ENCODE measurements around the gene MUC4. TPM values are rescaled to one million over a fixed set of nuclear protein-coding genes. Genes with fewer than 3 reads are reported as not detected.

MUC4 gene
- total RNA-seq, 1 donor from 2014 or later, result not detected

DNA sequence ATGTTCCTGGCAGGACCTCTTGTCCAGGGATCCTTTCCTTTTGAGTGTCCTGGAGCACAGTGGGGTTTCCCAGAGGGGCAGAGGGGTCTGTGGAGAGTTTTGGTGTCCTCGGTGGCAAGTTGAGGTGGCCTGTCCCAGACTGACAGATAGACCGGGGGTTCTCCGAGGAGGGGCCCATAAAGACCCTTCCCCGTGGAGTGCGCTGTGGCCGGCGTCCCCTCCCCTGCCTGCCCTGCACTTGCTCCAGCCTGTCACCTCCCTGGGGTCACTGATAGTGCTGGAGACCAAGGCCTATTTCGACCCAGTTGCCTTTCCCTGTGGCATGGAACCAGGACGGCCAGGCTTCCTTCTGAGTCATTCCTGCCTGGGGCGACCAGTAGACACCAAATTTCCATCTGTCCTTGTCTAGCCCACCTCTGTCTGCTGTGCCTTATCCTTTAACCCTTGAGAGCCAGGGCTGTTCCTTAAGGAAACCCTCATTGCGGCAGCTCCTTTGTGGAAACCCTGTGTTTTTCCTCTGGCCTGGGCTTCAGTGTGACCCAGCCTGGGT lies 2.9 kb downstream of the MUC4 start:
- Histone ChIP-seq H3K9ac (no peak overlapping the region), H3K4me1 (peaks cover 27% of the 10 kb centered on the region), H3K36me3 (no peaks in the 10 kb centered on the region), H4K20me1 (ENCODE audit: low read depth) (no peaks in the 10 kb centered on the region), H3K79me2 (ENCODE audit: low read depth) (no peaks in the 10 kb centered on the region), H3F3A (ENCODE audit: low read depth) (peaks cover 17% of the 10 kb centered on the region), H3K4me3 (no peak overlapping the region), H3K9me3 (ENCODE audit: low read depth) (no peaks in the 10 kb centered on the region), H3K27ac (no peak overlapping the region), H2AFZ (replicated peaks) (no peak overlapping the region), H3K4me2 (no peak overlapping the region), H3K27me3 (no peaks in the 10 kb centered on the region)
- Mint-ChIP-seq H3K27ac (no peak overlapping the region), H3K27me3 (ENCODE audit: insufficient read depth, low read depth) (peaks cover 18% of the 10 kb centered on the region), H3K9me3 (peaks cover 2% of the 10 kb centered on the region), H3K36me3 (no peaks in the 10 kb centered on the region), H3K4me3 (peak overlapping the region; percentile 15), H3K4me1 (peaks cover 33% of the 10 kb centered on the region)
- DNase-seq (ENCODE audit: low spot score), result no peak
- TF ChIP-seq, protein P1, sequence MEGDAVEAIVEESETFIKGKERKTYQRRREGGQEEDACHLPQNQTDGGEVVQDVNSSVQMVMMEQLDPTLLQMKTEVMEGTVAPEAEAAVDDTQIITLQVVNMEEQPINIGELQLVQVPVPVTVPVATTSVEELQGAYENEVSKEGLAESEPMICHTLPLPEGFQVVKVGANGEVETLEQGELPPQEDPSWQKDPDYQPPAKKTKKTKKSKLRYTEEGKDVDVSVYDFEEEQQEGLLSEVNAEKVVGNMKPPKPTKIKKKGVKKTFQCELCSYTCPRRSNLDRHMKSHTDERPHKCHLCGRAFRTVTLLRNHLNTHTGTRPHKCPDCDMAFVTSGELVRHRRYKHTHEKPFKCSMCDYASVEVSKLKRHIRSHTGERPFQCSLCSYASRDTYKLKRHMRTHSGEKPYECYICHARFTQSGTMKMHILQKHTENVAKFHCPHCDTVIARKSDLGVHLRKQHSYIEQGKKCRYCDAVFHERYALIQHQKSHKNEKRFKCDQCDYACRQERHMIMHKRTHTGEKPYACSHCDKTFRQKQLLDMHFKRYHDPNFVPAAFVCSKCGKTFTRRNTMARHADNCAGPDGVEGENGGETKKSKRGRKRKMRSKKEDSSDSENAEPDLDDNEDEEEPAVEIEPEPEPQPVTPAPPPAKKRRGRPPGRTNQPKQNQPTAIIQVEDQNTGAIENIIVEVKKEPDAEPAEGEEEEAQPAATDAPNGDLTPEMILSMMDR (IDR thresholded peaks at IDR 0.05), result no peak
- TF ChIP-seq EZH2 (IDR thresholded peaks at IDR 0.05) (no peak), EZH2phosphoT487 (IDR thresholded peaks at IDR 0.05) (no peak)

GRCh38 chr3:195807681-195808121 lies 4.0 kb downstream of the MUC4 start:
- Histone ChIP-seq H3K4me3 (no peak overlapping the region), H3K27me3 (no peaks in the 10 kb centered on the region), H3K27ac (no peak overlapping the region), H3K36me3 (no peaks in the 10 kb centered on the region), H2AFZ (replicated peaks) (no peak overlapping the region), H3F3A (ENCODE audit: low read depth) (peaks cover 17% of the 10 kb centered on the region), H4K20me1 (ENCODE audit: low read depth) (no peaks in the 10 kb centered on the region), H3K9me3 (ENCODE audit: low read depth) (no peaks in the 10 kb centered on the region), H3K9ac (no peak overlapping the region), H3K79me2 (ENCODE audit: low read depth) (no peaks in the 10 kb centered on the region), H3K4me1 (peaks cover 27% of the 10 kb centered on the region), H3K4me2 (no peak overlapping the region)
- DNase-seq (ENCODE audit: low spot score), result no peak
- Mint-ChIP-seq H3K4me1 (peaks cover 36% of the 10 kb centered on the region), H3K9me3 (peaks cover 2% of the 10 kb centered on the region), H3K27me3 (ENCODE audit: insufficient read depth, low read depth) (peaks cover 14% of the 10 kb centered on the region), H3K27ac (no peak overlapping the region), H3K36me3 (no peaks in the 10 kb centered on the region), H3K4me3 (no peak overlapping the region)
- TF ChIP-seq, protein P1 (IDR thresholded peaks at IDR 0.05), result no peak
- TF ChIP-seq EZH2phosphoT487 (IDR thresholded peaks at IDR 0.05) (no peak), EZH2 (IDR thresholded peaks at IDR 0.05) (no peak)

GRCh38 chr3:195806916-195807231 lies 4.9 kb downstream of the MUC4 start:
- Histone ChIP-seq H3K79me2 (ENCODE audit: low read depth) (no peaks in the 10 kb centered on the region), H3K4me1 (peaks cover 25% of the 10 kb centered on the region), H3K4me3 (no peak overlapping the region), H3K36me3 (no peaks in the 10 kb centered on the region), H3K9ac (no peak overlapping the region), H2AFZ (replicated peaks) (peak overlapping the region; percentile 30), H3K9me3 (ENCODE audit: low read depth) (no peaks in the 10 kb centered on the region), H3K27me3 (no peaks in the 10 kb centered on the region), H3F3A (ENCODE audit: low read depth) (peaks cover 17% of the 10 kb centered on the region), H4K20me1 (ENCODE audit: low read depth) (no peaks in the 10 kb centered on the region), H3K27ac (no peak overlapping the region), H3K4me2 (peak overlapping the region; percentile 13)
- Mint-ChIP-seq H3K9me3 (peaks cover 2% of the 10 kb centered on the region), H3K27me3 (ENCODE audit: insufficient read depth, low read depth) (peaks cover 15% of the 10 kb centered on the region), H3K27ac (no peak overlapping the region), H3K4me1 (peaks cover 41% of the 10 kb centered on the region), H3K36me3 (no peaks in the 10 kb centered on the region), H3K4me3 (no peak overlapping the region)
- DNase-seq (ENCODE audit: low spot score), result no peak
- TF ChIP-seq EZH2 (IDR thresholded peaks at IDR 0.05) (no peak), EZH2phosphoT487 (IDR thresholded peaks at IDR 0.05) (no peak)
- TF ChIP-seq, protein P1 (IDR thresholded peaks at IDR 0.05), result no peak

All from neural progenitor cell (in vitro differentiated cells).